GM21576 (cell line): ENCODE data around the gene NTNG1.

ENCODE experiments used
- ATAC-seq: cut with Tn5 transposase; IDR thresholded peaks from one replicate; pipeline ENCODE4 v1.9.1; 2021; ENCODE audit warnings: mild to moderate bottlenecking, moderate library complexity; ENCODE audit not compliant: unreplicated experiment

Gene NTNG1

GRCh38 chr1:107443860-107444259 is 303.0 kb downstream of the NTNG1 start:
- ATAC-seq, result no peak

GRCh38 chr1:107444302-107444701 is 303.5 kb downstream of the NTNG1 start:
- ATAC-seq, result no peak

- no peak for ATAC-seq
These were observed 308.5 kb downstream of the NTNG1 start for GRCh38 chr1:107449326-107449725.

- peak; percentile 84 for ATAC-seq
These were observed 310.2 kb downstream of the NTNG1 start for GRCh38 chr1:107450899-107451664.

GRCh38 chr1:107451715-107452114 is 310.9 kb downstream of the NTNG1 start:
- ATAC-seq, result peak; percentile 51

GRCh38 chr1:107454791-107455190 is 314.0 kb downstream of the NTNG1 start:
- ATAC-seq, result no peak

- no peak for ATAC-seq
These were observed 317.1 kb downstream of the NTNG1 start for GRCh38 chr1:107457989-107458388.

GRCh38 chr1:107459204-107459904 is 318.5 kb downstream of the NTNG1 start:
- peak; percentile 74 for ATAC-seq

- ATAC-seq, result peak; percentile 64
These were observed 319.2 kb downstream of the NTNG1 start for GRCh38 chr1:107460035-107460434.

GRCh38 chr1:107464827-107465226 is 324.0 kb downstream of the NTNG1 start:
- ATAC-seq, result no peak

GRCh38 chr1:107467286-107467685 is 326.4 kb downstream of the NTNG1 start:
- no peak for ATAC-seq

GRCh38 chr1:107467811-107468210 is 327.0 kb downstream of the NTNG1 start:
- no peak for ATAC-seq

- no peak for ATAC-seq
These were observed 332.2 kb downstream of the NTNG1 start for GRCh38 chr1:107473065-107473464.

GRCh38 chr1:107474877-107475612 is 334.2 kb downstream of the NTNG1 start:
- ATAC-seq, result peak; percentile 66

- ATAC-seq, result no peak
These were observed 336.4 kb downstream of the NTNG1 start for GRCh38 chr1:107477233-107477632.

- ATAC-seq, result no peak
These were observed 339.1 kb downstream of the NTNG1 start for GRCh38 chr1:107479865-107480350.

- ATAC-seq, result peak; percentile 53
These were observed 339.9 kb downstream of the NTNG1 start for GRCh38 chr1:107480548-107481415.

GRCh38 chr1:107481756-107482384 is 341.0 kb downstream of the NTNG1 start:
- ATAC-seq, result no peak

- ATAC-seq, result no peak
These were observed 343.1 kb downstream of the NTNG1 start for GRCh38 chr1:107483949-107484348.

- ATAC-seq, result no peak
These were observed 345.5 kb downstream of the NTNG1 start for GRCh38 chr1:107486349-107486748.
